ENCODE measurements around the gene NTSR2.

The NTSR2 gene

DNA sequence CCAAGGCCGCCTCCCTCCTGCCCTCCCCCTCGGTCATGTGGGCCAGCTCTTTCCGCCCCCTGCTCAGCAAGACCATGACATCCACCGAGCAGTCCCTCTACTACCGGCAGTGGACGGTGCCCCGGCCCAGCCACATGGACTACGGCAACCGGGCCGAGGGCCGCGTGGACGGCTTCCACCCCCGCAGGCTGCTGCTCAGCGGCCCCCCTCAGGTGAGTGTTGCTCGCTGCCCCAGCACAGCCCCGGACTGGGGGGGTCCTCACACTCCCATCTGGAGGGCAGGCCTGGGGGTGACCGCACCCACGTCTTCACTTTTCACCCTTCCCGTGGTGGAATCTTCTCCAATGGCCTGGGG is 51.3 kb downstream of the NTSR2 start:
- DNase-seq: no peak

DNA sequence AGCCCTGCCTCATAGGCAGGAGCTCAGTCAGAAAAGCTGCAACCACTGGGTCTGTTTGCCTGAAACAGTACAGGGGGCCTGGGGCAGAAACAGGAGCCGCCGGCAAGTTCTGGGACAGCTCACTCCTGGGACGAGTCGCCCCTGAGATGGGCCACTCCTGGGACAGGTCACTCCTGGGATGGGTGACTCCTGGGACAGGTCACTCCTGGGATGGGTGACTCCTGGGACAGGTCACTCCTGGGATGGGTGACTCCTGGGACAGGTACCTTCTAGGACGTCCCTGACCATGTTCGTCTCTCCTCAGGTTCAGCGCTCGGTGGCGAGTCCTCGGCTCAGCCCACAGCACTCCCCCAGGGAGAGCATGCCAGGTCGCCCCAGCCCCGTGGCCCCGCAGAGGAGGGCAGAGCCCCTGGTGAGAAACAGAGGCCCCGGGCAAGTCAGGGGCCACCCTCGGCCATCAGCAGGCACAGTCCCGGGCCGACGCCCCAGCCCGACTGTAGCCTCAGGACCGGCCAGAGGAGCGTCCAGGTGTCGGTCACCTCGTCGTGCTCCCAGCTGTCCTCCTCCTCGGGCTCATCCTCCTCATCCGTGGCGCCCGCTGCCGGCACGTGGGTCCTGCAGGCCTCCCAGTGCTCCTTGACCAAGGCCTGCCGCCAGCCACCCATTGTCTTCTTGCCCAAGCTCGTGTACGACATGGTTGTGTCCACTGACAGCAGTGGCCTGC is 51.8 kb downstream of the NTSR2 start:
- no peak for DNase-seq

DNA sequence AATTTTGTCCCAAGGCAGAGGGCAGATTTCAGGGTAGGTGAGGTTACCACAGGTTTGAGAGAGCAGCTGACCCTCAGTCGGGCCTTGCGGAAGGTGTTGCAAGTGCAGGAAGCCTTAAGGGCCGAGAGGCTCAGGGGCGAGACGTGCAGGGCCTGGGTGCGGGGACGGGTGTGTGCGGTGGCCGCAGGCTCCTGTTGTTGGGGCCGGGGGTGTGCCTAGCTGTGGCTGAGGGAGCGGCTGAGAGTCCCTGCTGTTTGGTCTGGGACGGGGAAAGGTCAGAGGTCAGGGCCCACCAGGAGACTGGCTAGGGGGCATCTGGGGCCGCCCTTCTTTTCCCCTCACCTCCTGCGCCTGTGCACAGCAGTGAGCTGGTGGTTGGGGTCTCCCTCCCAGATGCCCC is 52.5 kb downstream of the NTSR2 start:
- DNase-seq: no peak

DNA sequence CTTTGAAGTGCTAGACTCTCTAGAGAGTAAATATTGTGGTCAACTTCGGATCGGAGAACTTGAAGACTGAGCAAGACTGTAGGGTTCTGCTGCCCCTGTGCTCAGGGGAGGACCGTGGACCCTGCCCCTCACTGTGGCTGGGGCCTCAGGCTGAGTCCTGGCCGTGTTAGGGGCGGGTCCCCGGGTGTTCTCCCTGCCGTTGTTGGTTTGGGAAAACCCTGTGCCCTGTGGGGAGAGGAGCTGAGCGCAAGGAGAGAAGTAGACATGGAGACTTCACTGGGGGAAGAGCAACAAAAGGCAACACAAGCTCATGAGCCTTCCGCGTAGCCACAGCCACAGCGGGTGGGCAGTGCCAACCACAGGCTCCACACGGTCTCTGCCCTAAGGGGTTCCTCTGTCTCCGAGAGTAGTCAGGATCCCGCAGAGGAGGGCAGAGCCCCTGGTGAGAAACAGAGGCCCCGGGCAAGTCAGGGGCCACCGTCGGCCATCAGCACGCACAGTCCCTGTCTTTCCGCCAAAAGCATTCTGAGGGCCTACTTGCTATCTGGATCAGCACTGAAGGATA is 53.1 kb downstream of the NTSR2 start:
- no peak for DNase-seq

DNA sequence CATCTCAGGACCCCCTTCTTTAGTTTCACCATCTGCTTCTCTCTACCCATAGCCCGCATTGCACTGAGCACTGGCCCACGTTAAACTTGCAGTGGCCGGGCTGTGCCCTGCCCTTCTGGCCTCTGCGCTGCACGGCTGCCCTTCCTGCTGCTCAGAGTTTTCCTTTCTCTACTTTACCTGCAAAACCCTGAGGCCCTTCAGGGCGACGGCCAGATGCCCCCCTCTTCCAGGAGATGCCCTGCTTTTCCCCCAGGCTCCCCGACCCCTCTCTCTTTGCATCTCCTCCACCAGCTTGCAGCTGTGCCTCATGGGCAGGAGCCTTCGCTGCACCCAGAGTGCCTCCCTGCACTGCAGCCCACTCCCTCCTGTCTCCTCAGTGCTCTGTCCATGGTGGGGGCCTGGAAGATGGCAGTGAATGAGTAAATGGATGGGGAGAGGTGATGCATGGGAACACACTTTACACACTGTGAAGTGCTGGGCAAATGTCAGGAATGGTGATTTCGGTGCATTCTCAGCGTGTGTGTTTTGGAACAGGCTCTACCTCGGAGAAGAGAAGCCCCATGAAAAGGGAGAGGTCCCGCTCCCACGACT is 53.8 kb downstream of the NTSR2 start:
- no peak for DNase-seq

DNA sequence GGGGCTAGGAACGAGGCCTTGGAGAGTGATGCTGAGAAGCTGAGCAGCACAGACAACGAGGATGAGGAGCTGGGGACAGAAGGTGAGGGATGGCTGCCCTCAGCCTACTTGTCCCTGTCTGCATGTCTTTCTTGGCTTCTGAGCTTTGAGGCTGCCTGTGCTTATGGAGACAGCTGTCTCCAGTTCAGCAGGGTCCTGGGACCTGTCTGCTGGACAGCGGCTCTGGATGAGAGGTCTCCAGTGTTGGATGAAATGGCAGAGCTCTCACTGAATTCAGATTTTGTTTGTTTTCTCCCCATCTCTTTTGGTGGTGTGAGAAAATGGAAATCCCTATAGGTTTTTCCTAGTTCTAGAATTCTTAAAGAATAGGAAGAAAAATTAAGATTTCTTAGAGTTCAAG is 54.8 kb downstream of the NTSR2 start:
- no peak for DNase-seq

DNA sequence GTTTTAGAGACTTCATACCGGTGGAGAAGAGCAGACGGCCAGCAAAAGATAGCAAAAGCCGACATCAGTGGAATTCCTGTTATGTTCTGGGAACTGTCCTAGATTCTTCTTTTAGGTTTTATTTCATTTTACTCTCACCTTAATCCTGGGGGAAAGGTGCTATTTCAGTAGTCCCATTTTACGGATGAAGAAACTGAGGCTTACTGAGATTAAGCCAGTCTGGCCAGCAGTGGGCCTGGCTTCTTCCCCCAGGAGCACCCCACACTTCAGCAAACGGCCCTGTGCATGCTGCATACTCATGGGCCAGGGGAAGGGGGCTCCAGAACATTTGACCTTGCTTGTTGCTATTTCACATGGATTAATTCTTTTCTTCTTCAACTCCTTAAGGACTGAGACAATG is 56.7 kb downstream of the NTSR2 start:
- no peak for DNase-seq

DNA sequence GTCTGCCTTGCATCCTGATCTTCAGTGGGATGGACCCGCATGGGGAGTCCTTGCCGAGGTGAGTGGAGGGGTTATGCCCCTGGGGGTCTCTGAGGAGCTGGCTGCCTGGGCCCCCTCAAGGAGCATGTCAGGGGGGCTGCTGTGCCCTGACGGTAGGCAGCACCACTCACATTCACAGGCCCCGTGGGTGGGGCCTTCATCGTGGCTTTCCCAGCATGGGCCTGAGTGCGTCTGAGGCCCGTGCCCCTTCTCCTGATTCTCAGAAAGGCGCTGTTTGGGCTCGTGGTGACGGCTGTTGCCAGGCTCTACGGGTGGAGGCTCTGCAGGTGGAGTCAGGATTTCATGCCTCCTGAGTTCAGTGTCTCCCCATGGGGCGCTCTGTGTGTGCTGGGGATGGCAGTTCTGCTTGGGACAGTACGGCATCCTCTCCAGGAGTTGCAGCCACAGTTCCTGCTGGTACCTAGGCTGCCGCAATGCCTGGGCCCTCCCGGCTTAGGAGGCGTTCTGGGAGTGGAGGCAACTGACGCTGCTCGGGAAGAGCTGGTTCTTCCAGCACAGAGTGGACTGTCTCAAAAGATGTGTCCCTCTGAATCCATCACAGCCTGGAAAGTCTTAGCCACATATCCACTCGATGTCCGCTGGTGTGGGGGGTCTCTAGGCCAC is 57.3 kb downstream of the NTSR2 start:
- no peak for DNase-seq

DNA sequence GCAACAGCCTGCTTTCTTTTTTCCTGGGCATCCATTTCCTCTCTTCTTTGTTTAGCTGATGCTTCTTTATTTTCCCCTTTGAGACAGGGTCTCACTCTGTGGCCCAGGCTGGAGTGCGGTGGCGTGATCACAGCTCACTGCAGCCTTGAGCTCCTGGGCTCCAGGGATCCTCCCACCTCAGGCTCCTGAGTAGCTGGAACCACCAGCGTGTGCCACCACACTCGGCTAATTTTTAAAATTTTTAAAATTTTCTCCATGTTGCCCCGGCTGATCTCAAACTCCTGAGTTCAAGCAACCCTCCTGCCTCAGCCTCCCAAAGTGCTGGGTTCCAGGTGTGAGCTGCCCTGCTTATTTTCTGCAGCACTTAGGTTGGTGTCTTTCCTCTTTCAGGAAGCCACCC is 58.7 kb downstream of the NTSR2 start:
- no peak for DNase-seq

DNA sequence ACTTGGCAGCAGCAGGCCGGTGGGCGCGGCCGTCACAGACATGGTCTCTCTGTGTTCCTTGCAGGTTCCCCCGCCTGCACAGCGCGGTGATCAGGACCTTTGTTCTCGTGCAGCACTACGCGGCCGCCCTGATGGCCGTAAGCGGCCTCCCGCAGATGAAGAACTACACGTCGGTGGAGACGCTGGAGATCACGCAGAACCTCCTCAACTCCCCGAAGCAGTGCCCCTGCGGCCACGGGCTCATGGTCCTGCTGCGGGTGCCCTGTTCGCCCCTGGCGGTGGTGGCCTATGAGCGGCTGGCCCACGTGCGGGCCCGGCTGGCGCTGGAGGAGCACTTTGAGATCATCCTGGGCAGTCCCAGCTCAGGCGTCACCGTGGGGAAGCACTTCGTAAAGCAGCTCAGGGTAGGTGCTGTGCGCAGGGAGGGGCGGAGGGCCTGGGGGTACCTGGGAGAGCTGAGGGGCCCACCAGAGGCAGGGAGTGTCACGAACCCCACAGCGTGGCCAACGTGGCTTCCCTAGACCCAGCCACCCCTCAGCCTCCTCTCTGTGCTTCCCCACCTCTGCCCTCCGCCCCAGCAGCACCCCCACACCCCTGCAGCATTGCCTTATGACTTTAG is 59.3 kb downstream of the NTSR2 start:
- no peak for DNase-seq
